Motor neuron (in vitro differentiated cells): ENCODE data around the gene MED23. TPM values are rescaled to one million over a fixed set of nuclear protein-coding genes. Genes with fewer than 3 reads are reported as not detected.
A peak's percentile ranks its signal among the peaks of the same experiment; 100 is the strongest.

Experiments used
- ATAC-seq, 8 experiments: fragments of 200-7000 bp; cut with Tn5 transposase; replicated peaks in 6 of 8; 2 replicates each; pipeline ENCODE4 v1.8.0; 2021; ENCODE audit warnings: mild to moderate bottlenecking in 8 of 8, moderate library complexity in 8 of 8
- H3K27ac ChIP-seq, 2 donors: fragments of 250-450 bp; sonication (Bioruptor Pico); 2 replicates each; pipeline ENCODE4 v1.9.0; 2021; ENCODE audit warnings: antibody characterized with exemption in 2 of 2, mild to moderate bottlenecking in 2 of 2, moderate library complexity in 1 of 2
- H3K4me1 ChIP-seq, 2 donors: fragments of 250-450 bp; sonication (Bioruptor Pico); replicated peaks in 1 of 2; 2 replicates each; pipeline ENCODE4 v1.6.1; 2021; ENCODE audit warnings: antibody characterized with exemption in 2 of 2, mild to moderate bottlenecking in 2 of 2, moderate library complexity in 1 of 2
- H3K4me3 ChIP-seq, 5 donors: fragments of 250-450 bp; sonication (Bioruptor Pico); 2 replicates each; pipeline ENCODE4 v1.9.0; 2021; ENCODE audit warnings: antibody characterized with exemption in 5 of 5, mild to moderate bottlenecking in 5 of 5, moderate library complexity in 4 of 5
- WGBS, 10 experiments: fragments of 450-650 bp; shearing (Covaris generic); methylation state at CpG; one replicate each; pipeline ENCODE4 v1.0.0; 2022; 5-methylcytosine and 5-hydroxymethylcytosine counted together
- in situ Hi-C, 9 experiments: fragments of 400-800 bp; cut with MboI; loops; one replicate each; pipeline ENCODE4 v1.15.0; 2021; ENCODE audit warnings: low sequenced_read_pairs in 9 of 9, low pct_unique_long_range_greater_than_20kb in 2 of 9; ENCODE audit not compliant: unreplicated experiment in 9 of 9
- total RNA-seq, 8 experiments: library from RNA; unstranded; fragments of 300-600 nt; gene quantifications; 2 replicates each; pipeline versions ENCODE4 v1.2.3 to v1.2.4, GENCODE V29; 2022

Gene MED23
- total RNA-seq, 8 experiments from 2014 or later, result 22.7 to 38.4 (median 26.9) TPM

DNA sequence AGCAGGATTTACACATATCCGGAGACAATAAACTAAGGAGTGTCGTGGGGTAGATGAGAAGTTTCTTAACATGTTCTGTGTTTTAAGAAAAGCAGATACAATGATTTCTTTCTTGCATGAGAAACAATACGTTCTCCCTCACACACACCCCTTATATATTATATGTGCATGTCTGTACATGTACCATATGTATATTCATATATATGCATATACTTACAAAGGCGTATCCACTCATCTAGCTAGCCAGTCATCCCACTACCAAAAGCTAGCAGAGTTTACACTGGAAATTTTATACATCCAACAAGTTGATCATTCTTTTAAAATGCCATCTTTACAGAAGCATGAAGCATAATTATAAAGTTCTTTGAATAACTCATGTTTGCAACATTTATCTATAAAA is 40.1 kb downstream of the MED23 start:
- H3K4me3 ChIP-seq, result no peak overlapping the region
- in situ Hi-C loops, result no loop called here
- H3K27ac ChIP-seq, result no peak overlapping the region
- no peaks in the 10 kb centered on the region for H3K4me1 ChIP-seq
- peak in 2 of 8 experiments; percentile 60 to 96 for ATAC-seq
- 0 to 100% (median 89%) methylated on average over 1 to 4 of the region's 4 CpGs; no CpG with 5 or more reads in 1 of the 10 experiments for WGBS, 10 experiments

DNA sequence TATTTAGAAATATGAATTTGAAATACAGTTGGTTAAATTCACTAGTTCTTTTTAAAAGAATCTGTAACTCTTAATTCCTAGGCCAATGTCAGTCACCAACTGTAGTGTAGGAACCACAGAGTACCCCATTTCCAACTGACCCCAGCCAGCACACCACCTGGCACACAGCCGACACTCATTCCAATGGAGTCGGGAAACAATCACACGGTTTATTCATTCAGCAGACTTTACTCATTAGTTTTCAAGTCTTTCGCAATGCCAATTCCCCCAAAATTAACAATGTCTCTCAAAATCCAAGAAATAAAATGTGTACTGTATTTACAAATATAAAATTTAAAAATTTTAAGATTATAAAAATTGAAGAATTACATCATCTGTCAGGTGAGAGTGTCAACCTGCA is 41.5 kb downstream of the MED23 start:
- Histone ChIP-seq H3K4me1 (no peaks in the 10 kb centered on the region), H3K27ac (no peak overlapping the region), H3K4me3 (no peak overlapping the region)
- in situ Hi-C loops, result no loop called here
- ATAC-seq, result no peak
- 58 to 100% (median 95%) methylated on average over 1 to 4 of the region's 4 CpGs; no CpG with 5 or more reads in 1 of the 10 experiments for WGBS, 10 experiments

DNA sequence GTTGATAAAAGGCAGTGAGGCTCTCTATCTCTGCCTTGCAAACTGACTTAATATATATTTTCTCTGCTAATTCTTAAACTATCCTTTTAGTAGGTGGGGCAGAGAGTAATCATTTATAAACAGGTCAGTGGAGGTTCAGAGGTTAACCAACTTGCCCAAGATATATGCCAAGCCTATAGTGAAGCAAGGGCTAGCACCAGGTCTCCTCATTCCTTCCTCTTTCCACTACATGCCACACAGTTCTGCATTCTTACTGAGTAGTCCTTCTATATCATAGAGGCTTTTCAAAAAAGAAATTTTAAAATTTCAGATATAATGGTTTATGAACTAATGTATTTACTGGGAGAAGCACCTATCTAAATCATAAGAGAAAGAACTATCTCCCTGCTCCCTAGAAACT is 46.5 kb downstream of the MED23 start:
- in situ Hi-C loops, result no loop called here
- Histone ChIP-seq H3K27ac (no peak overlapping the region), H3K4me1 (no peaks in the 10 kb centered on the region), H3K4me3 (no peak overlapping the region)
- no peak for ATAC-seq

DNA sequence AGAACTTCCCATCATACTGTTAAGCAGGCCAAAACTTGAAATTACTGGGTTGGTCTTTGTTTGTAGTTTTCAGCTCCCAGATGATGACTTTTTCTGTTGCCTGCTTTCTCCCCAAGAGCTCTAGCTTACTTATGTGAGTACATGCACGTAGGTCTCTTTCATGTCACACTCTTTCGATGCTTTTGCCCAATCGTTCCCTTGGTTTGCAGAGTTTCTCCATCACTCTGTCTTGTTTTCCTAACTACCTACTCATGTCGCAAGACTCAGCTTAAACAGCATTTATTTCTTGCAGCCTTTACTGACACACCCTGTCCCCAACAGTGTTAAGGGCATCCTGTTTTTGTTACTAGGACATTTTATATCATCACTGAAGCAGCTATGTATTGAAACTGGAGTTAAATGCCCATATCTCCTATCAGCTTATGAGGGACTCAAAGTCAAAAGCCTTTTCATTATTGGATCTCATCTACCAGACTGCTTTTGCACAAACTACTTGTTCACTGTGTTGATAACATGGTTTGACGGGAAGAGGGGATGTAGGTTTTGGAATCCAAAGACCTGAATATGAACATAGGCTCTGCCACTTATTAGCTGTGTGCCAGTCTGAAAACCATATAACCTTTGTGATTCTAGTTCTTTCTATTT is 52.1 kb downstream of the MED23 start:
- H3K4me1 ChIP-seq, result no peaks in the 10 kb centered on the region
- no peak for ATAC-seq
- H3K27ac ChIP-seq, result no peak overlapping the region
- 68 to 100% (median 93%) methylated on average over 2 to 5 of the region's 5 CpGs for WGBS, 10 experiments
- in situ Hi-C loops, result no loop called here
- no peak overlapping the region for H3K4me3 ChIP-seq

DNA sequence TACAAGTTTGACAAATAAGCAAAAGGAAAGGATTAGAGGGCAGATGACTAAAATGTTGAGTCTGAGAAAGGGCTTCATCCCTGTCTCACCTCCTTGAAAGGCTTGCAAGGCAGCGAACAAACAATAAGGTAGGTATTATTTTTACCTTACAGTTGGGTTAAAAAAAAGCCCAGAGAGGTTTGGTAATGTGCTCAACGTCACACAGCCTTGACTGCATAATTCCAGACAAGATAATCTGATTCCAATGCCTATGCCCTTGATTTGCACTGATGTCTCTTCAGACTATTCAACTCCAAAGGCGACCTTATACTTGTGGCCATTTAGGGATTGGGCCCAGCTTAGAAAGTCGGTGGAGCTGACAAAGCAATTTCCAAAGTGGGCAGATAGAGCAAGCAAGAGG is 53.4 kb downstream of the MED23 start:
- Histone ChIP-seq H3K4me1 (no peaks in the 10 kb centered on the region), H3K27ac (no peak overlapping the region), H3K4me3 (no peak overlapping the region)
- in situ Hi-C loops, result no loop called here
- 74 to 100% (median 96%) methylated on average over 2 to 4 of the region's 4 CpGs; no CpG with 5 or more reads in 1 of the 10 experiments for WGBS, 10 experiments
- no peak for ATAC-seq

DNA sequence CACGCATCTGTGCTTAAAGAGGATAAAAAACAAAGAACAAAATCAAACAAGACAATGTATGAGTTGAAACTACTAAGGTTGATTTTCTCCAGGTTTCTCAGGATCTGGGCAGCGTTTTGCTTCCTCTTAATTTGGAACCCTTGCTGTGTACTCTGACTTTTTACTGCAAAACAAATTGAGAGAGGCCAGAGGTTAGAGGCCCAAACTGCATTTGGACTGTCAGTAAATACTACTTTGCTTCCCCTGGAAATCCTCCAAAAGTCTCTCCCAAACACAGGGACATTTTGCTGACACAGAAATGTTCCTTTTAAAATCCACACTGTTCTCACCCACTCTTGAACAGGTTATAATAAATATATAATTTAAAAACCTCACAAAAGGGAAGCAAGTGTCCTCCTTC is 53.9 kb downstream of the MED23 start:
- Histone ChIP-seq H3K27ac (no peak overlapping the region), H3K4me3 (no peak overlapping the region), H3K4me1 (no peaks in the 10 kb centered on the region)
- WGBS, 10 experiments, result 50 to 93% (median 73%) methylated on average over 2 of the region's 2 CpGs; no CpG with 5 or more reads in 4 of the 10 experiments
- in situ Hi-C loops, result no loop called here
- ATAC-seq, result no peak

DNA sequence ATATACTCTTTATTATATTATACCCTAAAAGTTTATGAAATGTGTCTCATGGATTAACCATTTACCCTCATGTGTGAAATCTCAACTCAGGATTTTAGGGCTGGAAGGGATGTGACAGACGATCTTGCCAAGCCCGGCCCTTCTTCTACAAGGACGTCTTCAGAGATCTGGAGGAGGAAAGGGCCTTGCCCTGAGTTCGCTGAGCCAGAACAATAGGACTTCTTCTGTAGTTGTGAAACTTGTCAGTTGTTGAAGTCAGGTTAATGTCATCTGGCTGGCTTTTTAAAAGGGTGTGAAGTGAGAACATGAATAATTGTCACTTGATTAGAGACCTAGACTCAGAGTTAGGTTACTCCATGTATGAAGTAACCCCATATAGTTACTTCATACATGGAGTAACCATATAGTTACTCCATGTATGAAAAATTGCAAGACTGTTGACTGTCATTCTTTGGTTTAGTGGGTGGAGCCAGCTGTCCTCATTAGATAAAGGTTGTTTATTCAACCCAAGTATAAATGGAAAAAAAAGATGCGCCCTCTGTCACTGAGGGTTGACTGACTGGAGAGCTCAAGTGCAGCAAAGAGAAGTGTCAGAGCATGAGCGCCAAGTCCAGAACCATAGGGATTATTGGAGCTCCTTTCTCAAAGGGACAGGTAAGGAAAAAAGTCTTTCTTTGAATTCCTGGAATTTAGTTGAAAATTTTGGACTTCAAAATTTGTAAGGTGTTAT is 55.2 kb downstream of the MED23 start, which contains the start of gene ARG1:
TSS of gene ARG1 (plus strand) at position 541 of the 730 bp plus-strand sequence. CDS start at position 598, 57 bp downstream.
- in situ Hi-C loops, result no loop called here
- Histone ChIP-seq H3K4me3 (no peak within 1 kb of the TSS), H3K4me1 (no peaks in the 10 kb centered on the region), H3K27ac (no peak within 1 kb of the TSS)
- no peak for ATAC-seq
- WGBS, 10 experiments, result 85 to 100% (median 94%) methylated on average over 2 to 6 of the region's 6 CpGs; no CpG with 5 or more reads in 1 of the 10 experiments

DNA sequence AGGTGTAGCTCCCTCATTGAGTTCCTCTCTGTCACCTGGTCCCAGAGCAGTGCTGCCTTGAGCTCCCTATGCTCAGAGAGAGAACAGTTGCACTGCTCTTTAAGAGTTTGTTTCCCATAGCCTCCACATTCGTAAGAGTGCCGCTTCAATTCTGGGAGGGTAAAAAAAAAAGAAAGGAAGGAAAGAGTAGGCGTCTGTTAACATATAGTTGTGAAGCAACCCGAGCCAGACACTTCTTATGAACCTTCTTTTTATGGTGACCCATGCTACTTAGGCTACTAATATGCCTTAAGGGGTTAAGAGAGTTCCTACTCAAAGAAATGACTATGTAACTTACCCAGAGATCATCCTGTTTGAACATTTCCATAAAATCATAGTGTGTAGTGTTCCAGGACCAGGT is 59.3 kb downstream of the MED23 start:
- H3K4me3 ChIP-seq, result no peak overlapping the region
- in situ Hi-C loops, result no loop called here
- no peaks in the 10 kb centered on the region for H3K4me1 ChIP-seq
- no peak overlapping the region for H3K27ac ChIP-seq
- WGBS, 10 experiments, result 20 to 100% (median 80%) methylated on average over 1 to 4 of the region's 4 CpGs; no CpG with 5 or more reads in 4 of the 10 experiments
- ATAC-seq, result no peak

DNA sequence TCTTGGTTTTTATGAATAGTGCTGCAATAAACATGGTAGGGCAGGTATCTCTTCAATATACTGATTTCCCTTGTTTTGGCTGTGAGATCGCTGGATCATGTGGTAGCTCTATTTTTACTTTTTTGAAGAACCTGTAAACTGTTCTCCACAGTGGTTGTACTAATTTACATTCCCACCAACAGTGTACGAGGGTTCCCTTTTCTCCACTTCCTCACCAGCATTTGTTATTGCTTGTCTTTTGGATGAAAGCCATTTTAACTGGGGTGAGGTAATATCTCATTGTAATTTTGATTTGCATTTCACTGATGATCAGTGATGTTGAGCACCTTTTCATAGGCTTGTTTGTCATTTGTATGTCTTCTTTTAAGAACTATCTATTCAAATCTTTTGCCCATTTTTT is 63.0 kb downstream of the MED23 start:
- 56 to 100% (median 87%) methylated on average over 1 to 2 of the region's 2 CpGs; no CpG with 5 or more reads in 1 of the 10 experiments for WGBS, 10 experiments

DNA sequence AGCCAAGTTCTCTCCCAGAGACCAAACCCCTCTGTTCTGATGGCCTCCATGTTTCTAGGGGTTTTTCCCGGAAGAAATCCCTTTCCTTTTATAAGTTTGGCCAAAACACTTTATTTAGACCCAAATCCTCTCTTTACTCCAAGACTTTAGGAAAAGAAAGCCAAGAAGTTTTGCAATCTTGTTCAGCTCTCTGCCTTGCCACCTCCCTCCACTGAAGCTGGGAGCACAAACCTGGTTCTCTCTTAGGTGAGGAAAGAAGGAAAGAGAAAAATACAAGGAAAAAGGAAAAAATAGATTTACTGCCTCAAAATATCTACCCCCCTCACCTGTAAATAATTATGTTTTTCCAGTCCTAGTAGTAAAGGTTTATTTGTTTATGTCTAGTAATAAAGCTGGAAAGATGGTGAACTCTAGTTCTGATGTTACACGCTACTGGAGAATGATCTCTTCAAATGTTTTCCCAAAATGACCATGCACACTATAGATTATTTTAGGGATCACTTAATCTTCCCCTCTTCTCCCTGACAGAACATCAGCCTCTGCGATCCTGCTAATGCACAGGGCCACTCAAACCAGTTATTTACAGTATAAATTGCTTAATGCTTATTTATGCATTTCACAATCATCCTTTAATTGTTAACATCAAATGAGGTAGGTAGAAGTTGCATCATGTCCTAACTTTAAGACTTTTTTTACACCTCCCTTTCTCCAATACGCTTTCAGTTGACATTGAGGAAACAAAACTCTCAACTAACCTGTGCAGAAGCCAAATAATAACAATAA is 65.9 kb downstream of the MED23 start:
- Histone ChIP-seq H3K27ac (no peak overlapping the region), H3K4me1 (no peaks in the 10 kb centered on the region), H3K4me3 (no peak overlapping the region)
- 53 to 100% (median 82%) methylated on average over 2 to 4 of the region's 4 CpGs for WGBS, 10 experiments
- ATAC-seq, result no peak
- in situ Hi-C loops, result no loop called here

More for the DNA sequence above, 63.0 kb downstream of the MED23 start:
- H3K4me1 ChIP-seq, result no peaks in the 10 kb centered on the region
- no peak for ATAC-seq
- H3K4me3 ChIP-seq, result no peak overlapping the region
- H3K27ac ChIP-seq, result no peak overlapping the region
- in situ Hi-C loops, result no loop called here

DNA sequence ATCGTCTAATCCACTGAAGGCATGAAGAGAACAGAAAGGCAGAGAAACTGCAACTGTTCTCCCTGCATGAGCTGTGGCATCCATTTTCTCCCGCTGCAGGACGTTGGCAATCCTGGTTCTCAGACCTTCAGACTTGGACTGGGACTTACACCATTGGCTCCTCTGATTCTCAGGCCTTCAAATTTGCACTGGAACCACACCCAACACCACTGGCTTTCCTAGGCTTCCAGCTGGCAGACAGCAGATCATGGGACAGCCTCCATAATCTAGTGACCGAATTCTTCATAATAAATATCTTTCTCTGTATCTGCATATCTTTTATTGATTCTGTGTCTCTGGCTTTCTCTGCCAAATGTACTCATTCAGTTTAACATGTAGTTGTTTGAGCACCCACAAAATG is 69.1 kb downstream of the MED23 start:
- Histone ChIP-seq H3K27ac (no peak overlapping the region), H3K4me3 (no peak overlapping the region), H3K4me1 (no peaks in the 10 kb centered on the region)
- in situ Hi-C loops, result no loop called here
- ATAC-seq, result peak in 3 of 8 experiments; percentile 81 to 99 (median 99)
- 0 to 100% (median 80%) methylated on average over 1 to 4 of the region's 4 CpGs; no CpG with 5 or more reads in 1 of the 10 experiments for WGBS, 10 experiments

DNA sequence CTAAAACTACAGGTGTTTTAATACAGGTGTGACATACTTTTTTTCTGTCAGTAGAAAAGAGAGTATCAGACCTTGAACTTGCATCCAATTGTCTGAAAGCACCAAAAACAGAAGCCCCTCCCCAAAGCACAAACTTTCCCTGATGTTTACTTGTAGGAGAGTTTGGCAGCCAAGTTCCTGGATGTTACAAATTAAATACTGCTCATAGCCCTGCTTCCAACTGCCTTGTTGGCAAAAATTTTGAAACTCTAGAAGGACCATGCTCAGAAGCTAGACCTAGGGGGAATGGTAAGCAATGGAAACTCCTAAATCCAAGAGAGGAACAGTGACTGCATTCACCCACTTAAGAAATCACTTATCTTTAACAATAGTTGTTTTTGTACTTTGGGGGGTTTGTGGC is 72.0 kb downstream of the MED23 start:
- H3K27ac ChIP-seq, result no peak overlapping the region
- H3K4me1 ChIP-seq, result no peaks in the 10 kb centered on the region
- in situ Hi-C loops, result no loop called here
- no peak overlapping the region for H3K4me3 ChIP-seq
- no peak for ATAC-seq

DNA sequence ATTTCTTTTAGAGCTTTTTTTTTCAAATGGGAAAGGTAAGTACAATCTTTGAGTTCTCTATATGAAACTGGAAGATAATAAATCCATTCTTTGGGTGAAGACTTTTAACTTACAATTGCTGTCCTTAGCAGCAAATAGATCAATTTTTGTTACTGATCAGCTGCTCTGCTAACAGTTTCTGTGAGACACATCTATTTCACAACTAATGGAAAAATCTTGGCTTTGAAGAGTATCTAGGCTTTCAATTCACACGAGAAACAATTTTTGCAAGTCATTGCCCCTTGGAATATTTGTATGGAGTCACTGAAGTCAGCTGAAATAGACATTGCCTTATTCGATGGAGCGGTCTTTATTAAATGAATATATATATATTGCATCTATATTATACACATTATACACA is 75.5 kb downstream of the MED23 start:
- no peak for ATAC-seq
- 33 to 100% (median 84%) methylated on average over 1 to 3 of the region's 3 CpGs; no CpG with 5 or more reads in 2 of the 10 experiments for WGBS, 10 experiments
- in situ Hi-C loops, result no loop called here
- H3K4me3 ChIP-seq, result no peak overlapping the region
- H3K4me1 ChIP-seq, result no peaks in the 10 kb centered on the region
- H3K27ac ChIP-seq, result no peak overlapping the region
